ENCODE results near the gene KIF18B.

Gene KIF18B

DNA sequence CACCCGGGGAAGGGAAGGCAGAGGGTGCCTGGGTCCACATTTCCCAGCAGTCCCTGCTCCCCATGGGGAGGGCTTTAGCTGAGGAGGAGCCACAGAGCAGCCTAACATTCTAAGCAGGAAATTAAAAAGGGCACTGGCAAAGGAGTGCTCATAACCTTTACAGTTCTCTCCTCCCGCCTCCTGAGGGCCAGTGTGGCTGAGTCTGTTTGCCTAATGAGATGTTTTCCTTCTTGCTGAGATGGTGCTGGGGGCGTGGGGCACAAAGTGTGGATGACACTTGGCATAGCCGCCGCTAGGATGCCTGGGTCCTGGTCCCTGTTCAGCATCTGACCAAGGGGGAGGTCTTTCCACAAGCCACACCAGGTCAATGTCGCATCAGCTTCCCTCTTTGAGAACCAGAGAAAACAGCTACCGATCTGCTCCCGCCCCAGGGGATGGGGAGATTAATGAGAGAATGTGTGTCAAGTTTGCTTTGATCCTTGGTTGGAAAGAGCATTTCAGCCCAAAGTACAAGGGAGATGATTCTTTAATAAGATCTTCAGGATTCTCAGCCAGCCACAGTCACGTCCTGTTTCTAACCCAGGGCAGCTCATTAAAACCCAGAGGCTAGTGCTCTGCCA lies 5.8 kb downstream of the KIF18B start:
- in situ Hi-C loops (cut with MboI; ENCODE audit: low sequenced_read_pairs) = no loop called here

- in situ Hi-C loops (cut with MboI; ENCODE audit: low sequenced_read_pairs) = no loop called here
These were observed 6.8 kb downstream of the KIF18B start for GRCh38 chr17:44940768-44941167.

GRCh38 chr17:44940317-44940716 lies 7.3 kb downstream of the KIF18B start:
- in situ Hi-C loops (cut with MboI; ENCODE audit: low sequenced_read_pairs) = no loop called here

- in situ Hi-C loops (cut with MboI; ENCODE audit: low sequenced_read_pairs) = no loop called here
These were observed 12.5 kb downstream of the KIF18B start for GRCh38 chr17:44935116-44935515.

DNA sequence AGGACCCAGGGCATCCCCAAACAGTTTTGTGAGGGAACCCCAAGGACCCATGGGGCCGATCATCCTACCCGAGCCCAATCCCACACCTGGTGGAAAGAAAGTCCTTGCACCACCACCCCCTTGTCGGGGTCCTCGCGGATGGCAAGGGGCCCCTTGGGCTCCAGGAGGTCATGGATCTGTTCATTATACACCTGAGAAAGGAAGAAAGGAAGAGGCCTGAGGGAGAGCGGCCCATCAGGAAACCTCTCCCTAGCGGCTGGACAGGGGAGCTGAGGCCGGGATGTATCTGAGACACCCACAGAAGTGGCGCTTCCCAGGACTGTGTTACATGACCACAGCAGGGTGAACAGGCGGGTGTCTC lies 12.8 kb downstream of the KIF18B start:
- in situ Hi-C loops (cut with MboI; ENCODE audit: low sequenced_read_pairs) = no loop called here

DNA sequence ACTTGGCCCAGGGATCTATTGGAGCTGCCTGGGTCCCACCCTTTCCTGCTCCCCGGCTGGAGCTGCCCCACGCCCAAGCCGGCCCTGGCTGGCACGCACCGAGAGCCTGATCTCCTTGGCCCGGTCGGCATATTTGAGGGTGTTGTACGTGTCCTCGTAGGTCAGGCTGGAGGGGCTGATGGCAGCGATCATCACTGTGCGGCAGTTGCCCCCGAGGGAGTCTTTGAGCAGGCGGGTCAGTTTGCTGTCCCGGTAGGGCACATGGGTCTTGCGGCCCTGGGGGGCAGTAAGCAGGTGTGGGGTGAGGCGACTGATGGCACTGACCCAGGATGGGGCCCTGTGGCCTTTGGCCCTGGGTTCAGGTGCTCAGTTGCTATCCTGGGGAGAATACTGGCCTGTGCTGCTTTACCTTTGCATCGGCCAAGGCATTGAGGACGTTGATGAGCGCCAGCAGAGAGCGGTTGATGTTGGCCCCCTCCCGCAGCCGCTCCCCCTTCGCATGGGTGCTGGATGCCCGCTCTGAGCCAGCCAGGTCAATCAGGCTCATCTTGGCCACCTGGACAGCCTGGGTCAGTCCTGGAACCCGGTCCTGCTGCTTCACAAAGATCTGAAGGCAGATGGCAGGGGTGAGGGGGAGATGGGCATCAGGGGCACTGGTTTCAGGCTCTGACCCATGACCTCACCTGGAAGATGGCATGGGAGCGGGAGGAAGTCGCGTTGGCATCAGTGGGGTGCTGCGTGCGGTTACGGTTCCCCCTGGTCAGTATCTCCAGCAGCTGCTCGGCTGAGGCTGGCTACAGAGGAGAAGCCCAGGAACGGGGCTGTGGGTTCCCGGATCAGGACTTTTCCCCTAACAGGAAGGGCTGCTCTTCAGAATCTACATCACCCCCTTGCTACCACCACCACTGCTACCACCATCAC lies 13.5 kb downstream of the KIF18B start:
- in situ Hi-C loops (cut with MboI; ENCODE audit: low sequenced_read_pairs) = no loop called here

DNA sequence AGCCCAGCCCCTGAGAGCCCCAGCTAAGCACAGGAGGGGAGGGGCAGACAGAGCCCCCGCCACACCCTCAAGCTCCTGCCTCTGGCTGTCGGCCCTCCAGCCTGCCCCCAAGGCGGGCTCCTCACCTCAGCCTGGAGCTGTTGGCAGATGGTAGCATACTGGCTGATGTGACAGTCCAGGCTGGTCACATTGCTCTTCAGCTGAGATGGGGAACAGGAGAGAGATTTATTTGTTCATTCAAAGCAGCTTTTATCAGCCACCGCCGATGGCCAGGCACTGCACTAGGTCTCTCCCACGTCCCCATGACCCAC lies 14.8 kb downstream of the KIF18B start:
- in situ Hi-C loops (cut with MboI; ENCODE audit: low sequenced_read_pairs) = no loop called here

- in situ Hi-C loops (cut with MboI; ENCODE audit: low sequenced_read_pairs) = no loop called here
These were observed 15.3 kb downstream of the KIF18B start for GRCh38 chr17:44932096-44932786.

DNA sequence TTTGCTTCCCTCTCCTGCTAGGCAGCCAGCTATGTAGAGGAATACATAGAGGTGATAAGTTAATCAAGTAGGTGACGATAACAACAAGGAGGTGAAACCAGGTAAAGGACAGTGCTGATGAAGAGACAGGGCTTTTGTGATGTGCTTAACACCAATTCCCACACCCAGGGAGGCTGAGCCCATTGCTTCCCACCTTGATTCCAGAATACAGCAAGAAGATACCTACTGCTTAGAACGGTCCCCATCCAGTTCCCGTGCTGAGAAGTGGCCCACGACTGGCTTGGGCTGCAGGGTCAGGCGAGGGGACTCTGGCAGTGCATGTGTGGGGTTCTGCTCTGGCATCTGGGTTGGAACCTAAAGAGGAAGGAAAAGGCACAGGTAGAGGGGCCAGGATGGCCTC lies 16.2 kb downstream of the KIF18B start:
- in situ Hi-C loops (cut with MboI; ENCODE audit: low sequenced_read_pairs) = no loop called here

GRCh38 chr17:44930667-44931066 lies 16.9 kb downstream of the KIF18B start:
- in situ Hi-C loops (cut with MboI; ENCODE audit: low sequenced_read_pairs) = no loop called here

GRCh38 chr17:44928950-44929720 lies 18.4 kb downstream of the KIF18B start:
- in situ Hi-C loops (cut with MboI; ENCODE audit: low sequenced_read_pairs) = no loop called here

DNA sequence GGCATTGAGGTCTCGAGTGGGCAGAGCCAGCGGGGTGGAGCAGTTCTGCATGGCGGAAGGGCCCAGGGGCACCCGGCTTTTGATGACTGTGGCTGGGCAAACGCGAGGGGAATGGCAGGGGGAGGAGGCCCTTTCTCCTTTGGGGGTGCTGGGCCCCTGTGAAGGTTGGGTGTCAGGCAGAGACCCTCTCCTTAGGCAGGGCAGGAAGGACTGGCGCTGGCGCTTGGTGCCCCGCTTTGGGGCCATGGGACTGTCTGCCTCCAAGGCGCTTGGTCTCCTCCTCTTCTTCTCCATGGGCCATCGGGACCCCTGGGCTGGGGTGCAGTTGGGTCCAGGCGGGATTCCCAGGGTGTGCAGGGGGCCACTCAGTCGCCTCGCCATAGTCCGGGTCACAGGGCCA lies 19.4 kb downstream of the KIF18B start:
- in situ Hi-C loops (cut with MboI; ENCODE audit: low sequenced_read_pairs) = no loop called here

DNA sequence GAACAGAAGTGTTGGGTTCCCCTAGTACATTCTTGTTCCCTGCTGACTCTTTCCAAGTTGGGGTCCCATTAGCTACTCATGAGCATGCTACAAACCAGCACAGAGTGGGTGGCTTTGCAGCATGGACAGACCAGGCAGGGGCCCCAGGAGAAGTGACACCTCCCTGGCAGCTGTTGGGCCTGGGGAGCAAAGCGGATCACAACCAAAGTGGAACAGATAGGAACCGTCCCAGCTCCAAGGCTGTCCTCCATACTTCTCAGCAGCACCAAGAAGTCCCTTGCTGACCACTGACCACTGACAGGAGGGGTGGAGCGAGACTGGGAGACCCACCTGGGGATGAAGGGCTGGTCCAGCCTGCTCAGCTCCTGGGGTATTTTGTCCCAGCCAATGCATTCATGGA lies 19.9 kb downstream of the KIF18B start:
- in situ Hi-C loops (cut with MboI; ENCODE audit: low sequenced_read_pairs) = no loop called here

DNA sequence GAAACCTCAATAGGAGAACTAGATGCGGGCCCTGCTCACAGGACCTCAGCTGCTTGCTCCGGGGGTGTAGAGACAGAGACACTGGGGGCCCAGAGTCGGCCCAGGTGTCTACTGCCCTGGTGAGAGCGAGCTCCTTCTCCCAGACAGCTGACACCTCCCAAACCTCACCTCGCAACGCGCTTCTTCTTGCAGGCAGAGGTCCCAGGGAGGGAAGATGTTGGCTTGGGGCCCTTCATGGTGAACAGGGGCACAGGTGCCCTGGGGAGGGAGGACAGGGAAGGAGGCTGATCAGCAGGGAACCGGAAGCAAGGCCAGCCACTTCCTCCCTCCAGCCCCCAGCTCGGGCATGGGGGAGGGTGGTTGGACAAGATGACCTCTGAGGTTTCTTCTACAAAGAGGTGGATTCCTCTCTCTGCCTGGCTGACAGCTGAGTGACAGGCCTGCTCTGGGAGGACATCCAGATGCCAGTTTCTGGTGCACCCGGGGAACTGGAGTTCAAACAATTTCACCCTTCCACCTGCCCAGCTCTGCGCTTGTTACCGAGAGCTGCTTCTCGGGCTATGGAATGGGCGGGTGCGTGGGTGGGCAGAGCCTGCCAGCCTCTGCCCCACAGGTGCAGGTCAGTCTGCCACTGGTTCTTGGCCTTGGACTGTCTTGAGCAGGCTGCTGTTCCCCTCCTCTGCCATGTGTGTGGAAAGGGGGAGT lies 20.6 kb downstream of the KIF18B start:
- in situ Hi-C loops (cut with MboI; ENCODE audit: low sequenced_read_pairs) = no loop called here

GRCh38 chr17:44925731-44926697 lies 21.6 kb downstream of the KIF18B start:
- in situ Hi-C loops (cut with MboI; ENCODE audit: low sequenced_read_pairs) = no loop called here

- in situ Hi-C loops (cut with MboI; ENCODE audit: low sequenced_read_pairs) = no loop called here
These were observed 23.4 kb downstream of the KIF18B start for GRCh38 chr17:44924107-44924544.

DNA sequence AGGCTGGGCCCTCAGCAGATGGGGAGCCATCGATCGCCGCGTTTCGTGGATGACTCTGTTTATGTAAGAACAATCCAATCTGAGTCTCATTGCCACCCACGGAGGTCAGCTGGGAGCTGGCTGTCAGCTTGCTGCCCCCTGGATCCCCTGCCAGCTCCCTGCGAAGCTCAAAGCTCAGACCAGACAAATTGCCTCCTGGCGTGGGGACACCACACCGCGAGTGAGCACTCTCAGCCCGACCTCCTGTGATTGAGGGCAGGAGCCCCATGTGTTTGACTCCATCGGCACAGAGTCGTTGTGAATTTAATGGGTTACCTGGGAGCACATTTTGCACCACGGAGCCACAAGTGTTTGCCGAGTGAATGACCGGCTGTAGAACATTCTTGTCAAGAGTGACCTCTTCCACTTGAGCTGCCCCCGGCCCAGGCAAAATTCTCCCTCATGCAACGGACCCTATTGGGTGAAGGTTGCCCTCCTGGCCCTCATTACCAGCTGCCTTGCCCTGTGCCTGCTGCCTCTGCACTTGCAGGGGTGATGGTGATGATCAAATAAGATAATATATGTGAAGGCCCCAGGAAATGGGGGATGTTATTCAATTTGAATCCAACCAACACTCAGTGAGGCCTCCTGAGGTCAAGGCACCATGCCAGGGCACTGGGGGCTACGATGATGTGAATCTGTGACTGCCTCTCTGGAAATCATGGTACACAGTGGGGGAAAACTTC lies 24.7 kb downstream of the KIF18B start:
- in situ Hi-C loops (cut with MboI; ENCODE audit: low sequenced_read_pairs) = no loop called here

DNA sequence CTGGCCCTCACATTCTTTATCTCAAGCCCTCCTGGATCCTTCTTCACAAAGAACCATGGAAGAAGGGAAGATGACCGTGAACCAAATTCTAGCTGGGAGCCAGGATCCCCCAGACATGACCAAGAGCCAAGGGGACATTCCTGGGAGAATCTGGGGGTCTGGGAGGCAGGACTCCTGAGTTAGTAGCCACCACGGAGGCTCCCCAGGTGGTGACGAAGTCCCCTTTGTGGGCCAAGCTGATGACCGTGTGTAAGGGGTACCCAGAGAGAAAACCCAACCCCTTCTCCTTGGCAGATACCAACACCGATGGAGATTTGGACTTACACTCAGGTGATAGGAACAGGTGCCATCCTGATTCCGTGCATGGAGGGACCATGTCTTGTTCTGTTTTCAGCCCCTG lies 25.4 kb downstream of the KIF18B start:
- in situ Hi-C loops (cut with MboI; ENCODE audit: low sequenced_read_pairs) = no loop called here

Measured in hTERT RPE-1 (cell line).